Ecto neural progenitor cell (in vitro differentiated cells): ENCODE measurements around the gene TMBIM1.
"Not testable (repeated sequence)": the region's sequence is repeated elsewhere in the genome, so short reads cannot be mapped to it uniquely, and the experiment has no call there.

Source experiments
- DNase-seq: peaks from one replicate; pipeline ENCODE4 v3.0.0-alpha.2; 2018; ENCODE audit warnings: low spot score

TMBIM1 gene

DNA sequence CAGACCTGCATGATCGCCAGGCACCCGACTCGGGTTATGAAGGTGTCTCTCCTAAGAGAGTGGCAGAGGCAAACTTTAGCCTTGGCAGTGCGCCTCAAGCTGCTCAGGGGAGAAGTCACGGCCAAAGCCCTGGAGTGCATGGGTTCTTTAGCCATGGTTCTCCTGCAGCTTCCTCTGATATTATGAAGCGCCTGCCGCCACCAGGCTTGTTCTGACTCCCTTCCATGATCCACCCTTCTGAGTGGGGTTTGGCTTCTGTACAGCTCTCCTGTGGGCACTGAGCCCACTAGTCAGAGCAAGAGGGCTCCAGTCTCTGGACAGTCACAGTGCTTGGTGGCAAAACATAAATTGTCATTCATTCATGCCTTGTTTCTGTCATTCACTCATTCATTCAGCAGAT is 25.9 kb upstream of the TMBIM1 start:
- DNase-seq = no peak

DNA sequence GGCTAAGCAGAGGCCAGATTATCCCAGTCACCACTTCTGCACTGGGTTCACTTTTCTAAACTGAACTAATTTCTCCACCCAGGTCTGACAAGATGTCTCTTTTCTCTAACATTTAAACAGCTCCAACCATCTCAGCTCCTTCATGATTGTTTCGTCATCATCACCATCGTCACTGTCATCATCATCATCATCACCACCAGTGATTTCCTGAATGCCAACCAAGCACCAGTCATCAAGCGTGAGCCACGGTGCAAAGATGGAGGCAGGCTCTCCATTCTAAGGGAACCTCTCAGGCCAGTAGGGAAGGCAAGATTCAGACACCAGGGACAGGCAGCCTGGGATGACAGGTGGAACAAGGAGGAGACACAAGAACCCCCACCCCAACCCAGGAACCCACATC is 25.5 kb upstream of the TMBIM1 start:
- DNase-seq = no peak

DNA sequence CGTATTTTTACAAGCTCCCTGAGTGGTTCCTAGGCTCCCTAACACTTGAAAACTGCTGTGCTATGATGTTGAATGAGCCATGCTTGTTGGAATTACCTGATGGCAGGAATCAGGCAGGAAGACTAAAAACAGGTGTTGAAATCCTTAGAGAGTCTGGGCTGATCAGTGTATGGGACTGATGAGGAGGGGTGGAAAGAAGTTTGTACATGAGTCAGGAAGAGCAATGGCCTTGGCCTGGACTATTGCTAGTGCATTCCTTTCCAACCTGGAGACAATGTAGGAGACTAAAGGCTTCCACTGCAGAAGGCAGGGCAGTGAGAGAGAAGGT is 25.0 kb upstream of the TMBIM1 start:
- DNase-seq = no peak

DNA sequence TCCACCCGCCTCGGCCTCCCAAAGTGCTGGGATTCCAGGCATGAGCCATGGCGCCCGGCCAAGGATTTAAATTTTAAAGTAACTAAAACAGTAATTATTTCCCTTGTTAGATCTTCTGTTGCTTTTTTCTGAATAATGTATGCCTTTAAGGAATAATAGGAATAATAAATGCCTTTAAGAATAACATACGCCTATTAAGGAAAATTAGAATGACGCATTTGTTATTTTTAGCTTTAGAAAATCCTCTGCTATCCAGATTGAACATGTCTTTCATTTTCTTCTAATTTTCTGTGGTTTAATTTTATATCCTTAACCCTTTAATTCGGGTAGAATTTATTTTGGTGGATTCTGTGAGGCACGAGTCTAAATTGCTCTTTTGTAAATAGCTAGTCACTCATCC is 23.1 kb upstream of the TMBIM1 start:
- no peak for DNase-seq

DNA sequence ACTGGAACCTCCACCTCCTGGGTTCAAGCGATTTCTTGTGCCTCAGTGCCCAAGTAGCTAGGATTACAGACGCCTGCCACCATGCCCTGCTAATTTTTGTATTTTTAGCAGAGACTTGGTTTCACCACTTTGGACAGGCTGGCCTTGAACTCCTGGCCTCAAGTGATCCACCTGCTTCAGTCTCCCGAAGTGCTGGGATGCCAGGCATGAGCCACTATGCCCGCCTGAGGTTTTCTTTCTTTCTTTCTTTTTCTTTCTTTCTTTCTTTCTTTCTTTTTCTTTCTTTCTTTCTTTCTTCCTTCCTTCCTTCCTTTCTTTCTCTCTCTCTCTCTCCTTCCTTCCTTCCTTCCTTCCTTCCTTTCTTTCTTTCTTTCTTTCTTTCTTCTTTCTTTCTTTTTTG is 22.5 kb upstream of the TMBIM1 start:
- DNase-seq = not testable (repeated sequence)

DNA sequence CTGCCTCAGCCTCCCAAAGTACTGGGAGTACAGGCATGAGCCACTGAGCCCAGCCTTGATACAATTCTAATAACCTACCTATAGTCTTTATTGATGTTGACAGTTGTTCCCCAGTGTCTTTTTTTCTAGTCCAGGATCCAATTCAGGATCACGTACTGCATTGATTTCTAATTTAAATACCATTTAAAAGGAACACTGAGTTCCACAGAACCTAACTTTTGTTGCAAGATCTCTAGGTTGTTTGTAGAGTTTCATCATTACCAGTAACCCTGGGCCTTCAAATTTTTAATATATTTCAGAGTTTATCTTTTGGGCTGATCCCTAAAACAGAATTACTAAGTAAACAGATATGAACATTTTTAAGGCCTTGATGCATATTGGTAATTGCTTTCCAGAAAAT is 21.1 kb upstream of the TMBIM1 start:
- no peak for DNase-seq

DNA sequence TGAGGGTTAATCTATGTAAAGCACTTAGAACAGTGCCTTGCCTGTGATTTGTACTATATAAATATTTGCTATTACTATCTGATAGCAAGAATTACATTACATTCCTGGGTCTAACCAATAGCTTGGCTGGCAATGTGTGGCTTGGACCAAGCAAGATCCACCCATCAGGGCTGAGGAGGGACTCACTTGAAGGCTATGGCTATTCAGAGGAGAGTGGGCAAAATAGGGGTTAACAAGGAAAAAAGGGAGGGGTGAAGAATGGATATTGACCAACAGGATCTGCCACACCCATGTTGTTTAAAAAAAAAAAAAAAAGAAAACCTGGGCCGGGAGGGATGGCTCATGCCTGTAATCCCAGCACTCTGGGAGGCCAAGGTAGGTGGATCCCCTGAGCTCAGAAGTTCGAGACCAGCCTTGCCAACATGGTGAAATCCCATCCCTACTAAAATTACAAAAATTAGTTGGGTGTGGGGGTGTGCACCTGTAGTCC is 20.0 kb upstream of the TMBIM1 start:
- no peak for DNase-seq

DNA sequence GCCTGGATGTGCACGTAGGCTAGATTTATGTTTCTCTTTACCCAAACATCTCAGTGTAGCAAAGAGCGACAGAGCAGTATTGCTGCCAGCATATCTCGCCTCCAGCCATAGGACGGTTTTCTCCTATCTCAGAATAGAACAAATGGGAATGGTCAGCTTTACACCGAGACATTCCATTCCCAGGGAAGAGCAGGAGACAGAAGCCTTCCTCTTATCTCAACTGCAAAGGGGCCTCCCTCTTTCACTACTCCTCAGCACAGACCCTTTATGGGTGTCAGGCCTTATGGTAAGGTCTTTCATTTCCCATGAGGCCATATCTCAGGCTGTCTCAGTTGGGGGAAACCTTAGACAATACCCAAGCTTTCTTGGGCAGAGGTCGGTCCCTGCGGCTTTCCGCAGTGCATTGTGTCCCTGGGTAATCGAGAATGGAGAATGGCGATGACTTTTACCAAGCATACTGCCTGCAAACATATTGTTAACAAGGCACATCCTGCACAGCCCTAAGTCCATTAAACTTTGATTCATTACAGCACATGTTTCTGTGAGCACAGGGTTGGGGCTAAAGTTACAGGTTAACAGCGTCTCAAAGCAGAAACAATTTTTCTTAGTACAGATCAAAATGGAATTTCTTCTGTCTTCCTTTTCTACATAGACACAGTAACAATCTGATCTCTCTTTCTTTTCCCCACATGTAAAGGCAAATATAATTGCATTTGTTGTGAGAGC is 19.4 kb upstream of the TMBIM1 start:
- not testable (repeated sequence) for DNase-seq

DNA sequence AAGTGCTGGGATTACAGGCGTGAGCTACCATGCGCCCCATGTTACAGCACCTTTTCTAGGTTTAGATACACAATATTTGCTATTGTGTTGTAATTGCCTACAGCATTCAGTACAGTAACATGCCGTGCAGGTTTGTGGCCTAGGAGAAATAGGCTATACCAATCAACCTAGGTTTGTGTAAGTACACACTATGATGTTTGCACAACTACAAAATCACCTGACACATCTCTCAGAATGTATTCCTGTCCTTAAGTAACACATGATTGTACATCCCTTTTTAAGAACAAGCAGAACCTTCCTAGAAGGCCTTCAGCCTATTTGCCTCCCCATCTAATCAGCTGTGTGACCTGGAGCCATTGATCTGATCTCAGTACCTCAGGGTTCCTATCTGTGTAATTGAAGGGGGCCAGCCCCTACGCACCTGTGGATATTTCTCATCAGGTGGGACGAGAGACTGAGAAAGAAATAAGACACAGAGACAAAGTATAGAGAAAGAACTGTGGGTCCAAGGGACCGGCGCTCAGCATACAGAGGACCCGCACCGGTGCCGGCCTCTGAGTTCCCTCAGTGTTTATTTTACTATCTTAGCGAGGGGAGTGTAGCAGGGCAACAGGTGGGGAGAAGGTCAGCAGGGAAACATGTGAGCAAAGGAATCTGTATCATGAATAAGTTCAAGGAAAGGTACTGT is 18.7 kb upstream of the TMBIM1 start:
- no peak for DNase-seq

DNA sequence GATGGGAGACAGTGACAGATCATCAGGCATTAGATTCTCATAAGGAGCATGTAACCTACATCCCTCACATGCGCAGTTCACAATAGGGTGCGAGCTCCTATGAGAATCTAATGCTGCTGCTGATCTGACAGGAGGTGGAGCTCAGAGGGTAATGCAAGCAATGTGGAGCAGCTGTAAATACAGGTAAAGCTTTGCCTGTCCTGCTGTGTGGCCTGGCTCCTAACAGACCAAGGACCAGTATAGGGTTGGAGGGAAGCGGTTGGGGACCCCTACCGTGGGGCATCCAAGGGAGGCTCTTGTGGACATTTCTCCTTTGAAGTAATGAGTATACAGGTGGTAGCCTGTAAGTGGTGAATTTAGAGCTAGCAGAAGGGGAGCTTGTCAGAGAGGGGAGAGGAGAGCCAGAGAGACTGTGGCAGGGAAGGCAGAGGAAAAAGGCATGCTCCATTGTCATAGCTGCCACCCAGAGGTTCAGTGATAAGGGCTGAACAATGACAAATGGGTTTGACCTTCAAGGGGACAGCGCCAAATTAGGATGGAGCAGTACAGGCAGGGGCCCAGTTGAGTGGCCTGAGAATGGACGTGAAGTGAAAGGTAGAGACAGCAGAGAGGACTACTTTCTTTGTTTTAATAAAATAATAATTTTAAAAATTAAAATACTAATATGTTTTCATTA is 15.2 kb upstream of the TMBIM1 start:
- DNase-seq = no peak

DNA sequence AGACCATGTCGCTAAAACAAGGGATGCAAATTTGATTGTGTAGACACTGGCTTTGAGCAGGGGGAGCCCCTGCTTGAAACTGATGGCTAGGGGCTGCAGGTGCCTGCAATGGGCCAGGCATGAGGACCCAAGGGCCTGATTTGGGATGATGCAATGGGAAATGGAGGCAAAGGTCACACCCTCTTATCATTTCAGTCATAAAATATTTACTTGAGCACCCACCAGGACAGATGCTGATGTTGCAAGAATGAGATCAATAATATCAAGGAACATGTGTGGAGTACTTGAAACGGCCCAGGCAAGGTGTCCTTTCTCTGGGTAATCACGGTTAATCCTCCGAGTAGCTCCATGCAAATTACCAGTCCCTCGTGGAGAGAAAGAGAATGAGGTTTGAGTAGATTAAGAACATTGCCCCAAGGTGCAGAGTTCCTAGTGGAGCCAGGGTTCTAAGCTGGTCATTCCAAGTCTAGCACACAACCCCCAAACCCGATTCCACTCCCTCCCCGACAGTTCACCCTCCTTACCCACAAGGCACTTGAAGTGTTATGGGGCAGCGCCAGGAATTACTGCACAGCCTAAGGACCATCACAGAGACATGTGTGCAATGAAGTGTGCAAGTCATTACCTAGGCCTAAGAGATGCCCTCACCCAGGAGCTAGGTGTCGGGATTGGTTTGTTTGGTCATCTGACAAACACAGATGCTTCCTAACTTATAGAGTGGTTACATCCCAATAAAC is 14.0 kb upstream of the TMBIM1 start:
- DNase-seq = no peak

DNA sequence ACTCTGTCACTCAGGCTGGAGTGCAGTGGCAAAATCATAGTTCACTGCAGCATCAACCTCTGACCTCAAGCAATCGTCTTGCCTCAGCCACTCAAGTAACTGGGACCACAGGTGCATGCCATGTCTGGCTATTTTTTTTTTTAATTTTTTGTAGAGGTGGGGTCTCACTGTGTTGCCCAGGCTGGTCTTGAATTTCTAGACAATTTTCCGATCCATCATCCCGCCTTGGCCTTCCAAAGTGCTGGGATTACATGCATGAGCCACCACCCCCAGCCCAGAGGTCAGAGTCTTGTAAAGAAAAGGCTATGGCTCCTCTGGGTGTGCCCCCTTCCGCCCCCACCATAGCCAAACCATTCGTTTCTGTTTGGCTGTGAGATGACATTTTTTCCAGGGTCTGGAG is 13.1 kb upstream of the TMBIM1 start:
- DNase-seq = no peak

DNA sequence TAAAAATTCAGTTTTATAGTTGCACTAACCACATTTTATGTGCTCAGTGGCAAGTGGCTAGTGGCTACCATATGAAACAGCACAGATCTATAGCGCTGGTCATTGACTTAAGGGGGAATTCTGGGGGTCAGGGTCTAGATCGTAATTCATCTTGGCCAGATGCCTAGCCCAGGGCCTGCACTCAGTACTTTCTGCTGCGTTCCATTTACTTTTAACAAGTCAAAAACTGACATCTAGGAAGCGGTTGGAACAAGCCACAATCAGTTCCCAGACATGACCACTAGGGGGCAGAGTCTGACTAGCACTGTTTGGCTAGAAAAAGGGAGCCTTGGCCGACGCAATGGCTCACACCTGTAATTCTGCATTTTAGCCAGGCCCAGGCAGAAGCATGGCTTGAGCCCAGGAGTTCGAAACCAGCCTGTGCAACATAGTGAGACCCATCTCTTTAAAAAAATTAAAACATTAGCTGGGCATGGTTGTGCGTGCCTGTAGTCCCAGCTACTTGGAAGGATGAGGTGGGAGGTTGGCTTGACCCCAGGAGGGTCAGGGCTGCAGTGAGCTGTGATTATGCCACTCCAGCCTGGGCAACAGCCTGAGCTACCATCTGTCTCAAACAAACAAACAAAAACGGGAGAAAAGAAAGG is 9.0 kb upstream of the TMBIM1 start:
- DNase-seq = peak; percentile 89

DNA sequence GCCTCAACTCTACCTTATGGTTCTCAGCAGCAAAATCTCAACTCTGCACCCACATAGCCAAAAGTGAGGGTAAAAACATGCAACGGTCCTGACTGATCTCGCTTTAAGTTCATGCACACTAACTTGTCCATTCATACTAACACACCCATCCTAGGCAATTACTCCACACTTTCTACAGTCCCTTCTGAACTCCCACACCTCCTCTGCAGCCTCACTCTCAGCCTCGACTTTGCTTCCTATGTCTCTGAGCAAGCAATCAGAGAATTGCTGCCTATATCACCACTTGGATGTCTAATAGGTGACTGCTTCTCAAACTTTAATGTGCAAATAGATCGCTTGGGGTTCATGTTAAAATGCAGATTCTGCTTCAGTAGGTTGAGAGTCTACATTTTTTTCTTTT is 7.8 kb upstream of the TMBIM1 start:
- DNase-seq = no peak

DNA sequence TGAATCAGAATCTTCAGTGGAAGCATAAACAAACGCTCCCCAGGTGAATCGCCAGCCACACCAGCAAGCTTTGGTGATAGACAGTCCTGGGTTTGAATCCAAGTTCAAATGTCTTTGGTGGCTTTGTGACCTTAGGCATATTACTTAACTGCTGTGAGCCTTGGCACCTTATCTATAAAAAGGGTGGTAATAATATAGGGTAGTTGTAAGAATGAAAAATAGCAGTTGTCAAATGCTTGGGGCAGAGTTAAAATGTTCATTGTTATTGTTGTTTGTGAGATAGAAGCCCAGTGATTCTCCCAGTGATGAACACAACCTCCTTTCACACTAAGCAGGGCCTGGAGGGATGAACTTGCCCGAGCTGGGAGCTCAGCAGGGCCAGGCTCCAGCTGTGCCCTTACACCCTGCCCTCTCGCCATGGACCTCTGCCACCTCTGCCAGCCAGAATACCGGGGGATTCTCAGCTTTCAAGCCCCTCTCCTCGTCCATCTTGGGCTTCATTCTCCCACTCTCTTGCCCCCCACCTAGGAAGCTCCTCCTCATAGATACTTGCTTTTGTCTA is 6.1 kb upstream of the TMBIM1 start:
- no peak for DNase-seq

DNA sequence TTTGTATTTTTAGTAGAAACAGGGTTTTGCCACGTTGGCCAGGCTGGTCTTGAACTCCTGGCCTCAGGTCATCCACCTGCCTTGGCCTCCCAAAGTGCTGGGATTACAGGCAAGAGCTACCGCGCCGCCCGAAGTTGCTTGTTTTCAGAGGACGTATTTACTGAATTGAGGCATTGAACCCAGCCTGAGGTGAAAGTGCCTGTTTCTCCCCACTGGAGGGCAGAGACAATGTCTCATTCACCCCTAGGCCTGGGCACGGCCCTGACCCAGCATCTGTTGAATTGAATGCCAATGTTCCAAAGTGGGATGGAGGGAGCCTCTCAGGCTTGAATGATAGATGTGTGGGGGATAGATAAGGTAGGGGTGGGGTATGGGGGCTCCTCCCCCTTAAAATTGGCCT is 4.5 kb upstream of the TMBIM1 start:
- DNase-seq = no peak

DNA sequence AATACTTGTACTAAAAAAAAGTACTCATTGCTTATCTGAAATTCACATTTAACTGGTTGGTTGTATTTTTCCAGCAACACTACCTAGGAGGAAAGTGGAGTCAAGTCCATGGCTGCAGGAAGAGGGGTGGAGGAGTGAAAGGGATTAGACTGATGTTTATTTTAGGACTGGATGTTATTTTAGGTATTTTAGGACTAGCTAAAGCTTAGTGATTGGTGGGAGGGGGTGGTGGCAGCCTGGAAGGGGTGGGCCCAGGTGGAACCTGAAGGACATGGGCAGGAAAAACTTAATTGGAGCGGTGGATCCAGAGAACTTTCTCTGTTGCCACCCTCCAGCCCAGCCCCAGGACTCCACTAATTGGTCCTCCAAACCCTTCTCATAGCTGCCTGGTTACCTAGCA is 3.9 kb upstream of the TMBIM1 start:
- no peak for DNase-seq

DNA sequence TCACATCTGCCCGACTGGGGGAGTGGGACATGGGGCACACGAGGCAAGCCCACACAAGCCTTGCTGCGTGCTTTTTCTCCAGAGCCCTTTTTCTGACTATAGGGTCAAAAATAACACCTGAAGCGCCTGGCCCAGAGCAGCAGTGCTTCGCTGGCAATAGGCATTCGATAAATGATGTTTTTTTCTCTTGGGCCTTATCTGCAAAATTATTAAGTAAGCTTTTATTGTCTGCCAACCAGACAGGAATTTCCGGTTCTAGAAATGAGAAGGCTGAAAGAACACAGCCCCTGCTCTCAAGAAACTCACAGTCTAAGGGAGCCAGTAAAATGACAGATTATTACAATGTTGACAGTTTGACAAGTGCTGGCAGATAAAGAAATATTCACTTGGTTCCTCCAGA is 2.7 kb upstream of the TMBIM1 start:
- no peak for DNase-seq

DNA sequence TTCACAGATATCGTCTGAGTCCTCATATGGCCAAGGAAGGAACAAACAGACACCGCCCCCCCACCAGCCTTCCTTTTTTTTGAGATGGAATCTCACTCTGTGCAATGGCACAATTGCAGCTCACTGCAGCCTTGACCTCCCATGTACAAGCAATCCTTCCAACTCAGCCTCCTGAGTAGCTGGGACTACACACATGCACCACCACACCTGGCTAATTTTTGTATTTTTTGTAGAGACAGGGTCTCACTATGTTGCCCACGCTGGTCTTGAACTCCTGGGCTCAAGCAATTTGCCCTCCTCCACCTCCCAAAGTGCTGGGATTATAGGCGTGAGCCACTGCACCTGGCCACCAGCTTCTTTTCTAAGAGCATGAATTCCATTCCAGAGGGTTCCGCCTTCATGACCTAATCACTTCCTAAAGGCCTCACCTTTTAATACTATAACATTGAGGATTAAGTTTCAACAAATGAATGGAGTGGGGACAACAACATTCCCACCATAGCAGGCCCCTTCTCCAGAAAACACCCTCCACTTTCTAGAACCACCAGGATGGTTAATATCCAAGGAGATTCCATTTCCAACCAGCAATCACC is 2.2 kb upstream of the TMBIM1 start:
- DNase-seq = no peak

DNA sequence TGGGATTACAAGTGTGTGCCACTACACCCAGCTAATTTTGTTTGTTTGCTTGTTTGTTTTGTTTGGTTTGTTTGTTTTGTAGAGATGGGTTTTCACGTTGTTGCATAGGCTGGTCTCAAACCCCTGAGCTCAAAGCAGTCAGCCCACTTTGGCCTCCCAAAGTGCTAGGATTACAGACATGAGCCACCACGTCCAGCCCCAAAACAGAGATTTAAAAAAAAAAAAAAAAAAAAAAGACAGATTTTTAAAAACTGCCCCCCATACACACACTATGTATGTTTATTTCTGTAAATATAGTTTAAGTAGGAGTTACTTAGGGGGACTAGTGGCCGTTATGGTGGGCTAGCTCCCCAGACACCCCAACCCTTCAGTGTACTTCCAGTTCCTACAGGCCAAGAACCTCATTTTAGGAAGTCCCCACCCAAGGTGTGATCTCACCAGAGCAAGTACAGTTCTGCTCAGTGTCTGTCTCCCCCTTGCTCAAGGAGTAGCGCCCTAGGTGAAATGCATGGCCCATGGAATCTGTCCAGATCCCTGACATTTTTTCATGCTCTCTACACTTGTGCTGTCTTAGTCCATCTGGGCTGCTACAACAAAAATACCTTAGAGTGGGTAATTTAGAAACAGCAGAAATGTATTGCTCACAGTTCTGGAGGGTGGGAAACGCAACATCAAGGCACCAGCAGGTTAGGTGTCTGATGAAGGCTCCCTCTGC is 1.6 kb upstream of the TMBIM1 start:
- no peak for DNase-seq
